Endothelial cell of umbilical vein (primary cell): ENCODE results near the gene FAM168A.

ENCODE experiments used
- CTCF ChIP-seq, 2 donors: IDR thresholded peaks; 1 replicate in 1 of 2; 2 replicates in 1 of 2; pipeline ENCODE4 v1.5.1; 2011; ENCODE audit warnings: low read length in 2 of 2, mild to moderate bottlenecking in 2 of 2, moderate library complexity in 2 of 2, control low read depth in 1 of 2, inconsistent platforms in 1 of 2, low read depth in 1 of 2; ENCODE audit not compliant: insufficient read depth in 1 of 2; ENCODE audit errors: extremely low read depth in 1 of 2
- EZH2 ChIP-seq: IDR thresholded peaks from 2 replicates; pipeline ENCODE4 v1.6.1; 2012; ENCODE audit warnings: borderline replicate concordance, low read depth, mild to moderate bottlenecking, moderate library complexity, low read length, inconsistent platforms; ENCODE audit not compliant: severe bottlenecking
- FOS ChIP-seq: IDR thresholded peaks from 2 replicates; pipeline ENCODE4 v1.6.1; 2011; ENCODE audit warnings: mild to moderate bottlenecking, low read length, moderate library complexity, borderline replicate concordance; ENCODE audit not compliant: insufficient read depth
- GATA2 ChIP-seq: IDR thresholded peaks from 2 replicates; pipeline ENCODE4 v1.7.0; 2011; ENCODE audit warnings: low read depth, mild to moderate bottlenecking, moderate library complexity, mixed read lengths, low read length; ENCODE audit not compliant: insufficient read length, insufficient read depth
- JUN ChIP-seq: IDR thresholded peaks from 2 replicates; pipeline ENCODE4 v1.6.1; 2011; ENCODE audit warnings: borderline replicate concordance, low read depth; ENCODE audit not compliant: insufficient read length, insufficient read depth
- MAX ChIP-seq: IDR thresholded peaks from 2 replicates; pipeline ENCODE4 v1.6.1; 2011; ENCODE audit not compliant: insufficient read depth, insufficient read length
- MYC ChIP-seq: IDR thresholded peaks from one replicate; pipeline ENCODE4 v1.6.1; 2011; ENCODE audit warnings: mild to moderate bottlenecking, low read depth, low read length
- POLR2A ChIP-seq: IDR thresholded peaks from 2 replicates; pipeline ENCODE4 v1.6.1; 2012; ENCODE audit warnings: low read depth, mild to moderate bottlenecking, control low read depth, low read length
- POLR2AphosphoS5 ChIP-seq: IDR thresholded peaks from 2 replicates; pipeline ENCODE4 v1.6.1; 2012; ENCODE audit warnings: low read depth, mild to moderate bottlenecking, control low read depth, low read length, moderate library complexity; ENCODE audit not compliant: insufficient read depth

GRCh38 chr11:73361953-73362776 lies 235.7 kb downstream of the FAM168A start:
- TF ChIP-seq POLR2A (no peak), CTCF (IDR thresholded peaks at IDR 0.05; ENCODE audit: extremely low read depth in 1 of 2, insufficient read depth in 1 of 2, low read depth in 1 of 2, low read length in 2 of 2) (no peak), JUN (no peak), POLR2AphosphoS5 (no peak), EZH2 (no peak), FOS (no peak), MAX (no peak), MYC (no peak), GATA2 (no peak)
